HG02981 (cell line): Measurements from ENCODE around the gene LDHB.
"Not testable (repeated sequence)": the region's sequence is repeated elsewhere in the genome, so short reads cannot be mapped to it uniquely, and the experiment has no call there.

Experiments used
- ATAC-seq: cut with Tn5 transposase; IDR thresholded peaks from one replicate; pipeline ENCODE4 v1.9.1; 2021; ENCODE audit warnings: mild to moderate bottlenecking, moderate library complexity; ENCODE audit not compliant: unreplicated experiment

LDHB gene

DNA sequence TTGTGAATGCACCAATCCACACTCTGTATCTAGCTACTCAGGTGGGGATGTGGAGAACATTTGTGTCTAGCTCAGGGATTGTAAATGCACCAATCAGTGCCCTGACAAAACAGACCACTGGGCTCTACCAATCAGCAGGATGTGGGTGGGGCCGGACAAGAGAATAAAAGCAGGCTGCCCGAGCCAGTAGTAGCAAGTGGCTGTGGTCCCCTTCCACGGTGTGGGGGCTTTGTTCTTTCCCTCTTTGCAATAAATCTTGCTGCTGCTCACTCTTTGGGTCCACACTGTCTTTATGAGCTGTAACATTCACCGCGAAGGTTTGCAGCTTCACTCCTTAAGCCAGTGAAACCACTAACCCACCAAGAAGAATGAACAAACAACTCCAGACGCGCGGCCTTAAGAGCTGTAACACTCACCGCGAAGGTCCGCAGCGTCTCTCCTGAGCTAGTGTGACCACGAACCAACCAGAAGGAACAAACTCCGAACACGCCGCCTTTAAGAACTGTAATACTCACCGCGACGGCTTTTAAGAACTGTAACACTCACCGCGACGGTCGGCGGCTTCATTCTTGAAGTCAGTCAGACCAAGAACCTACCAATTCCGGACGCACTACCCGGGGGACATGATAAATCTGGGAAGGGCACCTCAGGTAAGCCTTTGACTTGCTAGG, 4.6 kb upstream of the LDHB start:
- ATAC-seq = no peak

DNA sequence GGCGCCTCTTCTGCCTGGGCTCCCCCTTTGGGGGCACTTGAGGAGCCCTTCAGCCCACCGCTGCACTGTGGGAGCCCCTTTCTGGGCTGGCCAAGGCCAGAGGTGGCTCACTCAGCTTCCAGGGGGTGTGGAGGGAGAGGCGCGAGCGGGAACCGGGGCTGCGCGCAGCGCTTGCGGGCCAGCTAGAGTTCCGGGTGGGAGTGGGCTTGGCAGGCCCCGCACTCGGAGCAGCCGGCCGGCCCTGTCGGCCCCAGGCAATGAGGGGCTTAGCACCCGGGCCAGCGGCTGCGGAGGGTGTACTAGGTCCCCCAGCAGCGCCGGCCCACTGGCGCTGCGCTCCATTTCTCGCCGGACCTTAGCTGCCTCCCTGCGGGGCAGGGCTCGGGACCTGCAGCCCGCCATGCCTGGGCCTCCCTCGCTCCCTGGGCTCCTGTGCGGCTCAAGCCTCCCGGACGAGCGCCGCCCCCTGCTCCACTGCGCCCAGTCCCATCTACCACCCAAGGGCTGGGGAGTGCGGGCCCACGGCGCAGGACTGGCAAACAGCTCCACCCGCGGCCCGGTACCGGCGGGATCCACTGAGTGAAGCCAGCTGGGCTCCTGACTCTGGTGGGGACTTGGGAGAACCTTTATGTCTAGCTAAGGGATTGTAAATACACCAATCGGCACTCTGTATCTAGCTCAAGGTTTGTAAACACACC, 3.9 kb upstream of the LDHB start:
- not testable (repeated sequence) for ATAC-seq

DNA sequence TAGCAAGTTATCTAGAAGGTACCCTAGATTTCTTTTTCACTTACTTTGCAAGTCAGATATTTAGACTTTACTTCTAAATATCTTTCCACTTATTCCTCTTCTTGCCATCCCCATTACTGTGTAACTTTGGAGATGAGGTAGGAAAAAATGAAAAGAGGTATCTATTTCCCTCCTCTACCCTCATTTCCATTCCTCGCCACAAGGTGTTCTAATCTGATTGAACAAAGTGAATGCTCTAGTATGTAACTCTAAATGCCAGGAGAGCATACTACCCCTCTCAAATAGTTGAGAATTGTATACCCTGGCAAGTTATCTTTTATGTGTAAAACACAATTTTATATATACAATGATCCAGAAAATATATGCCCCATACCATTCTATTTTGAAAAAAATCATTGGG, 1.7 kb upstream of the LDHB start:
- ATAC-seq = no peak

DNA sequence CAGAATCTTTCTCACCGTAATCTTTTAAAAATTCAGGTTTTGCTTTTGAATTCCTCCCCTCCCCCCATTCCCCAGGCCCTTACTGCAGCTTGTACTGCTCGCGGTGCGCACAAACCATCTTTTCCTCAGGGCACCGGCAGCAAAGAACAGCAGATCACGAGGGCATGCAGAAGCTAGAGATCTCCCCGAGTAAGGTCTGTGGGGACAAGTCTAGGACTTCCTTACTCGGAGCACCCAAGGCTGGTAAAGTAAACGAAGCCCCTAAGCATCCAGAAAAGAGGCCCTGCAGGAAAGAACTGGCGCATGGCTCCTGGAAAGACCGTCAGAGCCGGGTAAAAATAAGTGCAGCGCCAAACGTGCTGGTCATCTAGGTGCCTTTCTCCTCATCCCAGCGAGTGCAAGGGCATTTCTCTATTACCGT, 727 bp downstream of the LDHB start:
- peak; percentile 28 for ATAC-seq

DNA sequence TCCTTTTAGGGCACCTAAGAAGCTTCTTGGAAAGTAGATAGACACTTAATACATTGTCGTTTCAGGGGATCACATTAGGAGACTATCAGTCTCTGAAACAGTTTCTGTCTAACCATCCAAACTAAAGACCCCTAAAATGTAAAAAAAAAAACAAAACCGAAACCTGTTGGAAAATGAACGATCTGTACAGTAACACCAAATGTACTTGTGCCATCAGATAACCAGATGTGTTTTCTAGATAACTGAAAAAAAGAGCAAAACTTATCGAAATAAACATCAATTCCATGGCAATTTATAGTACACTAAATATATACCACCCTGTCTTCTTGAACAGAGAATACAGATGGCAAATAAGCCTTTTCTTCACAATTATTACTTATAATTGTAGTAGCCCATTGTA, 2.1 kb downstream of the LDHB start:
- ATAC-seq = no peak

DNA sequence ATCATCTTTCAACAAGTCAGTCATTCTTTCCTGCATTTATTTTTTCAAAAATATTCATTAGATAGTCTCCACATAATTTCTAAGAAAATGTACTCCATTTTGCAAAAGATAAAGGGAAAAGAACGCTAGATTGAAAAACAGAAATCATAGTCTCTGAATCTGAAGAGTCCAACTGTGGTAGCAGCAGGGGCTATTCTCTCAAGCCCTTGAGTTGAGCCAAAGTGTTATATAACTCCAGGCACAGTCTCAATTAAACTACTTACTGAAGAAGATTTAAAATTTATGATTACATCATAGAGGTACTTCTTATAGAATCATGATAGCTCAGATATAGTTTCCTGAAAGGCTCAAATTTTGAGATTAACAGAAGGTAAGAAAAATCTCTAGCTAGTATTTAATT, 5.8 kb downstream of the LDHB start:
- no peak for ATAC-seq

DNA sequence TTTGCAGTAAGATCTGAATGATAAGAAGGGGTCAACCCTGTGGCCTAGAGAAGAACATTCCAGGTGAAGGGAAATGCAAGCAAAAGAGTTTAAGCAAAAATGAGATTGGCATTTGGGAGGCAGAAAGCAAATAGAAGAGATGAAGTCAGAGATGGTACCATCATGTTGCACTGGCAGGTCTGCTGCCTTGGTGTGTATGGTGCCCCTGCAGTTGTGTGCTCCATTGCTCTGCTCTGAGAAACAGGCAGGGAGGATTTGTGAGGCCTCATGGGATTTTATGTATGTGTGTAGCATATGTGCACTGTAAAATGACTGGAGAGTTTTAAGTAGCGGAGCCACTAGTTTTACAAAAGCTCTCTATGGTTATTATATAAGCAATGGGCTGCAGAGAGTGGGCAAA, 6.6 kb downstream of the LDHB start:
- no peak for ATAC-seq

DNA sequence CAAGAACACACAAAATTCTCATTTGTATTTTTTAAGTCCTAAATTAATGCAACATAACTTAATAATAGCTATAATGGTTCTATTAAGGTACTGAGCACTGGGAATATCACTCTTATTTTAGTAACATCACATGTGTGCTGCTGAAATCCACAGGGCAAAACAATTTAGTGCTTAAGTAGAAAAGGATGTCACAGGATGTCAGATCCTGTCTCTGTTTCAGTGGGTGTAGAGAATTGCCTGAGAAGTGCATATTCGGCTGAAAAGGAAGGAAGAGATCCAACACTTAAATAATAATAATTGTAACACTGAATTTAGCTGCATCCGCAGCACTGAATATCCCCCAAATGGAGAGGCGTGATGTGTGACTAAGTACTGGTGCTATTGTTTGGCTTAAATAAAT, 8.6 kb downstream of the LDHB start:
- no peak for ATAC-seq

DNA sequence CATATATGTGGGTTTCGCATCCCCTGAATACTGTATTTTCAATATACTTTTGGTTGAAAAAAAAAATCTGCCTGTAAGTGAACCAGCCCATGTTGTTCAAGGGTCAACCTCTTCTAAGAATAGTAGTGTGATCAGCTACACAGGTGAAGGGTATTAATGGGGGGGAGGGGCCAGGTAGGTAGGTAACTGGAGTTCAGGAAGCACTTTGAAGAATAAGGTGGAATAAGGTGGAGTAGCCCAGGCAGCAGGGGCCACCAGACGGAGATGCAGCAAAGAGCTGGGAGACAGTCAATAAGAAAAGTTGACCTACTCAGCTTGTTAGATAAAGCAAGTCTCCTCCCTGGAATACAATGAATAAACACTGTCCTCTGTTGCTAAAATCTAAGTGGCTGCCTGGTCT, 9.3 kb downstream of the LDHB start:
- no peak for ATAC-seq

DNA sequence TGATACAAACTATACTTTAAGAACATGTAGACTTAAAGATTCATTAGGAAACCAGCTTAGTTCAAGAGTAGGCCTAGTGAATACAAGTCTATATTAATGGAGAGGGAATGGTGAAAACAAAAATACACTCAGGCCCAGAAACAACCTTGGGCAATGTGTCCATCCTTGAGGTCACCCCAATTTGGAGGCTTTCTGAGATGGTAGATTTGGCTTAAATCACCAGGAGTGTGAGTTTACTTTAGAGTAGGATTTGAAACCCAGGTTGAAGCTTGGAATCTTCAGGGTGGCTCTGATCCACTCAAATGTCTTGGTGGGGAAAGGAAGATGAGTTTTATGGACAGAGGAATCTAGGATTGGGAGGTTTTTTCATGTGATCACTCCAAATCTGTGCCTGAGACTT, 10.5 kb downstream of the LDHB start:
- ATAC-seq = no peak

DNA sequence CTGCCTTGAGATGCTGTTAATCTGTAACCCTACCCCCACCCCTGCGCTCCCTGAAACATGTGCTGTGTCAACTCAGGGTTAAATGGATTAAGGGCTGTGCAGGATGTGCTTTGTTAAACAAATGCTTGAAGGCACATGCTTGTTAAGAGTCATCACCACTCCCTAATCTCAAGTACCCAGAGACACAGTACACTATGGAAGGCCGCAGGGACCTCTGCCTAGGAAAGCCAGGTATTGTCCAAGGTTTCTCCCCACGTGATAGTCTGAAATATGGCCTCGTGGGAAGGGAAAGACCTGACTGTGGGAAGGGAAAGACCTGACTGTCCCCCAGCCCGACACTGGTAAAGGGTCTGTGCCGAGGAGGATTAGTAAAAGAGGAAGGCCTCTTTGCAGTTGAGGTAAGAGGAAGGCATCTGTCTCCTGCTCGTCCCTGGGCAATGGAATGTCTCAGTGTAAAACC, 12.6 kb downstream of the LDHB start:
- not testable (repeated sequence) for ATAC-seq

DNA sequence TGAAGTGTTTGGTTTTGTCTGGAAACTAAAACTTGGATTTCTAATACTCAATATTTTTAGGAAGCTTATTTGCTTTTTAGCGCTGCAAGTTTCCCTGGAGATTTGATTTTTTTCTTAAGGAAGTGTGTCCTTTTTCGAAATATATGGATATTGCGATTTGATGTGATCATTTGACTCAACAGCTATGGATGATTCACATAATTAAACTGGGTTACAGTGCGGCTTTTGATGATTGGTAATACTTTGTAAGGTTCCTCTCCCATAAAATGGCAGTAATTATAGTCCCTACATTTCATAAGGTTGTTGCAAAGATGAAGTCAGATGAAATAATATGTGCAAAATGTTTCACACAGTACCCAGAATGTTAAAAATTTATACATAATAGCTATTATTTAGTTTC, 13.1 kb downstream of the LDHB start:
- ATAC-seq = no peak

DNA sequence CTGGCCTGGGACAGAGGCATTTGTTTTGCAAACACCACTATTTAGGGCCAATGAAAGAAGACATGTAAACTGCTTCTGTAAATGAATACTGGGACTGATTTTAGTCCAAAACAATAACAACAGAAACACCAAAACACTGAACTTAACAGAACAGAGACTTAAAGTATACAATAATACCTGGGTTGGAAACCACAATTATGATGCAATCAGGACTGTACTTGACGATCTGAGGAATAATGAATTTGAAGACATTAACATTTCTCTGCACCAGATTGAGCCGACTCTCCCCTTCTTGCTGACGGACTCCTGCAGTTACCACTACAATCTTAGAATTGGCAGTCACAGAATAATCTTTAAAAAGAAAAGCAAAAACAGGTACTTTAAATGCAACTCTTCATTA, 13.9 kb downstream of the LDHB start:
- ATAC-seq = no peak

DNA sequence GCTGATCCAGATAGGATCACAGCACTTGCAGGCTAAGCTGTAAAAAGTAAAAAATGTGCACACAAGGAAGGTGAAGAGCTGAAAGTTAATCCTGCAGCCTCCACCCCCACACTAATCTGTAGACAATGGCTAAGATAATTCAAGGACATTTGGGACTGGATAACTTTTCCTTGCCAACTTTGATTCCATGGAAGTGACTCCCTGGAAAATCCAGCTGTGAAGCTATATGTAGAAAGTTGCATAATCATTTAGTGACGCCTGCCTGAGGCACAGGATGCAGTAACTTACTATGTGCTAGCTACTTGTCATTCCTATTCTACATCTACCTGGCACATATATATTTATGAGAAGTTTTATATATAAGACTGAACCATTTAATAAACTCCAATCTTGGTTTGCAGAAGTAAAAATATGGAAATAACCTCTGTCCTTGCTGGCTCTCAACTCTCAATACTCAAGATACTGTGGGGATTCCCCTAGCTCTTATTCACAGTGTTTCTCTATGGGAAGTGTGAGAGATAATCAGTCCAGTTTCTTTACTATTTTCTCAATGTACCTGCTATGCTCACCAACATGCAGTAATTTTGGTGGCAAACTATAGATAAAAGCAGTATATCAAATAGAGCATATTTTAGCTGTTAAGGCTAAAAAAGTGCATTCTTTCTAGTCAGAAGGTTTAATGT, 14.8 kb downstream of the LDHB start:
- no peak for ATAC-seq

DNA sequence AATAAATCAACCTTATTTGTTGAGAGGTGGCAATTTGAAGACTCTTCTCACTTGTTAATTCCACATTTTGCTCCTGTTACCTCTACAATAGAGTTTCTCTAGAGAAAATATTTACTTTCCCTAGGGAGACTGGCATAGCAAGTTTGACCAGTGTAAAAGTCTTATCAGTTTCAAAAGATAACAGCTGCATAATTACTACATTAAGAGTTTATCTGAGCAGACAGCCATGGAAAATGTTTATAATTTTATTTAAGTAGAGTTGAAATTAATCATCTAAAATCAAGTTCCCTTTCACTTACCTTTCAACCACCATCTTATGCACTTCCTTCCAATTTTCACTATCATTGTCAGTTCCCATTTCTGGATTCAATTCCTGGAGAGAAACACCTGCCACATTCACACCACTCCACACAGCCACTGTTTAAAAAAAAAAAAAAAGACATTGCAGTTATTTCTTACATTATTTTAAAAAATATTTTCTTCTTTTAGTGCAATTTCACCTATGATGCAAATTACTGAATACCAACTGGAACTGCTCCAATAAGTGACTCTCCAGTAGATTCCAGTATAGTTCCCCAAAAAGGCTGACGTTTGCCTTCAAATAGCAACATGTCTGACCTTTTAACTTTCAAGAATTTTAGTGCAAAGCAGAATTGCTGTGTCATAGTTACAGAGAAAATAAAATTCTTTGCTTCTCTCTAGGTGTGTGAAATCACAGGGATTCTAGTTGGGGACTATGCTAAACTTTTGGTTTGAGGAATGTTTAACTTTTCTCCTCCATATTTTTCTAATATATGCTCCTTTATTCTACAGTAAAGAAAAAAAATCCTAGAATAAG, 19.4 kb downstream of the LDHB start:
- no peak for ATAC-seq

DNA sequence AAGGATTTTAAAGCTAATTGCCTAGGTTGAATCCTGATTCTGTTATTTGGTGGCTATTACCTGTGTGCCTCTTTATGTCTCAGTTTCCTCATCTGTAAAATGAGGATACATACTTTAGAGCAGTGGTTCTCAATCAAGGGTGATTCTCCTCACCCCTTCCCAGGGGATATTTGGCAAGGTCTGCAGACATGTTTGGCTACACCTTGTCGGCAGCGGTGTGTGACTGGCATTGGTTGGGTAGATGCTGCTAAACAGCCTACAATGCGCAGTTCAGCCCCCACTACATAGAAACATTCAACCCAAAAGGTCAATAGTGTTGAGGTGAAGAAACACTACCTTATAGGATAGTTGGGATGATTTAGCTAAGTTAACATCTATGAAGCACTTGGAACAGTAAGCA, 23.4 kb downstream of the LDHB start:
- ATAC-seq = no peak

DNA sequence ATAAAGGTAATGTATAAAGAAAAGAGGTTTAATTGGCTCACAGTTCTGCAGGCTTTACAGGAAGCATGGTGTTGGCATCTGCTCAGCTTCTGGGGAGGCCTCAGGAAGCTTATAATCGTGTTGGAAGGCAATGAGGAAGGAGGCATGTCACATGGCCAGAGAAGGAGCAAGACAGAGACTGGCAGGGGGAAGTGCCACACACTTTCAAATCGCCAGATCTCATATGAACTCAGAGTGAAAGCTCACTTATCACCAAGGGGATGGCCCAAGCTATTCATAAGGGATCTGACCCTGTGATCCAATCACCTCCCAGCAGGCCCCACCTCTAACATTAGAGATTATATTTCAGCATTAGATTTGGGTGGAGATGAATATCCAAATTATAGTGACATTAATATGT, 26.3 kb downstream of the LDHB start:
- no peak for ATAC-seq

DNA sequence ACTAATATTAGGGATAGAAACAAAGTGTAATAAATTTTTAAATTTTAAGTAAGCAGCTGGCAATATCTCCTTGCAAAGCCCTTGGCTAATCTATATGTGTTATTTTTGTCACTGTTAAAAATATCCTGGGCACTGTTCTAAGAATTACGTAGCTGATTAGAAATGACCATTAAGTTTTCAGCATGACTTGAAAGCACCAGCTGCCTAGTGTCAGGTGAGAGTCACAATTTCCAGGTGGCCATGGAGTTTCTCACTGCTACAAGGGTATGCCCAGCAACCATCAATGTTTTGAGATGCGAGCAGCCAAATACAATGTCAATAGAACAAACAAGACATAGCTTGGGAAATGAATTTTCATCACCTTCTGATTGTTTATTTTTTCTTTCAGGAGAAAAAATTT, 29.7 kb downstream of the LDHB start:
- no peak for ATAC-seq

DNA sequence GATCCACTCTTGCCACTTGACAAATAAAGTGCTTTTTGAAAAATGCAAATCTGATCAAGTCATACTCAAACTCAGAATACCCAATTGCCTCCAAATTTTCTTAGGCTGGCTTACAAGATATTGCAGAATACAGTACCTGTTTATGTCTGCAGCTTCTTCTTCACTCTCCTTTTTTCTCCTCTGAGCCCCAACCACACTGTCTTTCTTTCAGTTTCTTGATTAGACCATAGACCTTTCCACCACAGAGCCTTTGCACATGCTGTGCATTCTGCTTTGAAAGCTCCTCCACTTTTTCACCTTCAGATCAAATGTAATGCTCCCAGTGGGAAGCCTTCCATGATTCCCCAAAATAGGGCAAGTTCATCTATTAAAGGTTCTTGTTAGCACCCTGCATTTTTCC, 39.1 kb downstream of the LDHB start:
- no peak for ATAC-seq

DNA sequence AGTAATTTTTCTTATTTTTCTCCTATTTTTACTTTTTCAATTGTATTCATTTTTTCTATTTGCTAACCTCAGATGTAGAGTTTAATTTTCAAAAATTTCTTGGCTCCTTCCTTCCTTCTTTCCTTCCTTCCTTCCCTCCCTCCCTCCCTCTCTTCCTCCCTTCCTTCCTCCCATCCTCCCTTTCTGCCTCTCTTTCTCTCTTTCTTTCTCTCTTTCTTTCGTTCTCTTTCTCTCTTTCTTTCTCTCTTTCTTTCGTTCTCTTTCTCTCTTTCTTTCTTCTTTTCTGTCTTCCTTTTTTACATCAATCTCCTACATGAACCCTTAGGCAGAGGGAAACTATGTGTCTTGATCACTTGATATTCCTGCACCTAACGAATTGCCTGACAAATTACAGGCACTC, 40.6 kb downstream of the LDHB start:
- ATAC-seq = no peak

DNA sequence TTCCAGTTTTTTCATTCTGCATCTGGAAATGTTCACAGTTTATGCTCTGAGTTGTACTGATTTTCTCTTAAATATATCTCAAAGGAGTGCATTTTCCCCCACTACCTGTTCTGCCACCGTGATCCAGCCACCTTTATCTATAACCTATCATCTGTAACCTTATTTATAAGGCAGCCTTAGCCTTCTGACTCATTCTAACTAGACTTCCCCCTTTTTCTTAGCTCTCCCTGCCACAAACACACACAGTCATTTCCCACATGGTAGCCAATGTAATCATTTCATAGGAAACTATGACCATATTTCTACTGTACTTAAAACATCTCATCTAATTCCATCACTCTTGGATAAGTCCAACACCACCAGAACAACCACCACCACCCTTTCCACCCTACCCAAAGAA, 42.2 kb downstream of the LDHB start:
- no peak for ATAC-seq
